HEK293 (cell line): ENCODE measurements around the gene CPNE4.

ENCODE experiments used
- CTCF ChIA-PET: fragments of 350-600 bp; formaldehyde crosslinking; extraction: SDS; loops from one replicate; lab custom pipeline; 2021; ENCODE audit warnings: antibody characterized with exemption; lab: Yijun Ruan, JAX
- POLR2A ChIA-PET: fragments of 300-600 bp; formaldehyde crosslinking; extraction: SDS; loops from one replicate; lab custom pipeline; 2020; ENCODE audit warnings: antibody characterized with exemption, inconsistent platforms; lab: Yijun Ruan, JAX
- H3K27ac ChIP-seq: fragments of 200-500 bp; sonication (Bioruptor generic); 2 replicates; pipeline ENCODE4 v1.5.1; 2014; ENCODE audit warnings: low read depth, low read length, control low read depth, inconsistent platforms; ENCODE audit errors: extremely low read depth
- H3K36me3 ChIP-seq, 2 experiments: fragments of 200-500 bp in 1 of 2; sonication (Bioruptor generic) in 1 of 2; 1 replicate in 1 of 2; 2 replicates in 1 of 2; pipeline ENCODE4 v1.5.1; 2014 to 2017; ENCODE audit warnings: inconsistent platforms in 2 of 2, low read length in 2 of 2; ENCODE audit not compliant: control insufficient read depth in 2 of 2, insufficient read depth in 1 of 2
- H3K4me1 ChIP-seq: fragments of 200-500 bp; sonication (Bioruptor generic); 2 replicates; pipeline ENCODE4 v1.5.1; 2014; ENCODE audit warnings: mild to moderate bottlenecking, low read length, inconsistent platforms; ENCODE audit not compliant: control insufficient read depth, insufficient read depth
- H3K4me3 ChIP-seq: 2 replicates; pipeline ENCODE4 v1.5.1; 2011; ENCODE audit warnings: low read depth, mild to moderate bottlenecking, control low read depth, low read length, moderate library complexity
- H3K9me3 ChIP-seq: fragments of 200-500 bp; sonication (Bioruptor generic); 2 replicates; pipeline ENCODE4 v1.5.1; 2014; ENCODE audit warnings: low read depth, low read length, inconsistent platforms; ENCODE audit not compliant: control insufficient read depth, insufficient read depth
- FEZF1 ChIP-seq: fragments of 450-650 bp; formaldehyde crosslinking; IDR thresholded peaks from 2 replicates; pipeline ENCODE4 v1.5.1; 2016; ENCODE audit warnings: missing biosample characterization, missing genetic modification characterization
- GLIS2 ChIP-seq: fragments of 450-650 bp; formaldehyde crosslinking; IDR thresholded peaks from 2 replicates; pipeline ENCODE4 v1.5.1; 2016; ENCODE audit warnings: missing biosample characterization, missing genetic modification characterization
- RBAK ChIP-seq: fragments of 450-650 bp; formaldehyde crosslinking; IDR thresholded peaks from 2 replicates; pipeline ENCODE4 v1.5.1; 2016; ENCODE audit warnings: missing biosample characterization, missing genetic modification characterization
- ZBTB20 ChIP-seq: fragments of 450-650 bp; formaldehyde crosslinking; IDR thresholded peaks from 2 replicates; pipeline ENCODE4 v1.5.1; 2016; ENCODE audit warnings: missing biosample characterization, missing genetic modification characterization
- ZBTB8A ChIP-seq: fragments of 450-650 bp; formaldehyde crosslinking; IDR thresholded peaks from 2 replicates; pipeline ENCODE4 v1.5.1; 2016; ENCODE audit warnings: missing biosample characterization, missing genetic modification characterization
- ZNF10 ChIP-seq: fragments of 450-650 bp; formaldehyde crosslinking; IDR thresholded peaks from 2 replicates; pipeline ENCODE4 v1.5.1; 2017; ENCODE audit warnings: missing biosample characterization, missing genetic modification characterization
- ZNF202 ChIP-seq: fragments of 450-650 bp; formaldehyde crosslinking; IDR thresholded peaks from 2 replicates; pipeline ENCODE4 v1.5.1; 2016; ENCODE audit warnings: missing biosample characterization, missing genetic modification characterization, borderline replicate concordance
- ZNF221 ChIP-seq: fragments of 450-650 bp; formaldehyde crosslinking; IDR thresholded peaks from 2 replicates; pipeline ENCODE4 v1.5.1; 2017; ENCODE audit warnings: missing biosample characterization, missing genetic modification characterization, borderline replicate concordance
- ZNF302 ChIP-seq: fragments of 450-650 bp; formaldehyde crosslinking; IDR thresholded peaks from 2 replicates; pipeline ENCODE4 v1.5.1; 2016; ENCODE audit warnings: missing biosample characterization, missing genetic modification characterization, low read depth
- ZNF350 ChIP-seq: fragments of 450-650 bp; formaldehyde crosslinking; IDR thresholded peaks from 2 replicates; pipeline ENCODE4 v1.5.0; 2017; ENCODE audit warnings: missing biosample characterization, mild to moderate bottlenecking, missing genetic modification characterization
- ZNF426 ChIP-seq: fragments of 450-650 bp; formaldehyde crosslinking; IDR thresholded peaks from 2 replicates; pipeline ENCODE4 v1.5.1; 2017; ENCODE audit warnings: missing biosample characterization, missing genetic modification characterization, mild to moderate bottlenecking, inconsistent platforms, moderate library complexity
- ZNF514 ChIP-seq: fragments of 450-650 bp; formaldehyde crosslinking; IDR thresholded peaks from 2 replicates; pipeline ENCODE4 v1.5.1; 2016; ENCODE audit warnings: missing biosample characterization, missing genetic modification characterization
- ZNF658 ChIP-seq: fragments of 450-650 bp; formaldehyde crosslinking; IDR thresholded peaks from 2 replicates; pipeline ENCODE4; 2016; ENCODE audit warnings: missing biosample characterization, missing genetic modification characterization
- ZNF701 ChIP-seq: fragments of 450-650 bp; formaldehyde crosslinking; IDR thresholded peaks from 2 replicates; pipeline ENCODE4 v1.5.1; 2016; ENCODE audit warnings: missing biosample characterization, missing genetic modification characterization
- ZNF830 ChIP-seq: fragments of 450-650 bp; IDR thresholded peaks from 2 replicates; pipeline ENCODE4 v1.5.0; 2018; ENCODE audit warnings: missing biosample characterization, missing genetic modification characterization, low read depth, mild to moderate bottlenecking, moderate library complexity
- ZSCAN16 ChIP-seq: fragments of 450-650 bp; formaldehyde crosslinking; IDR thresholded peaks from 2 replicates; pipeline ENCODE4 v1.5.1; 2016; ENCODE audit warnings: missing biosample characterization, missing genetic modification characterization
- TF ChIP-seq, protein P1 (sequence below): fragments of 450-650 bp; formaldehyde crosslinking; IDR thresholded peaks from 2 replicates; pipeline ENCODE4 v1.5.1; 2016; ENCODE audit warnings: missing biosample characterization, missing genetic modification characterization
- TF ChIP-seq, protein P2 (sequence below): fragments of 450-650 bp; formaldehyde crosslinking; IDR thresholded peaks from 2 replicates; pipeline ENCODE4 v1.5.1; 2016; ENCODE audit warnings: missing biosample characterization, missing genetic modification characterization, low read depth
- TF ChIP-seq, protein P3 (sequence below): fragments of 450-650 bp; formaldehyde crosslinking; conservative IDR thresholded peaks from 2 replicates; pipeline ENCODE4 v1.5.1; 2016; ENCODE audit warnings: low read depth, missing biosample characterization, missing genetic modification characterization

Gene CPNE4

DNA sequence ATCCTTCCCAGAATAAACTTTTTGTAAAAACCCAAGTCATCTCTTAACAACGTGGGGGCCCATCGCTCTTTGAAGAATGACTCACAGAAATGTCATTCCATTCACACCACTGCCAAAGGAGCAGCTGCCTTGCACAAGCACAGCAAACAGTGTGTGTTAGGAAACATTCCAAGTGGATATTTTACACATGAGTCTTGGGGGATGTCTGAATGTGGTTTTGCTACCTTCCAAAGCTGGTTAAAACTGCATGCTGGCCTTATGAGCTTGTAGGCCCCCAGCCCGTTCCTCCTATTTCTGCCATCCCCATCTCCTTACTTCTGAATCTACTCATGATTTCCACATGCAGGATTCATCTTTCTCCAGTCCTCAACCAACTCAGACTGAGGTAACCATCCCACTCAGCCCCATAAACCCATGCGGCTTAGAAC lies 130.8 kb downstream of the CPNE4 start:
- Histone ChIP-seq H3K4me3 (no peak overlapping the region), H3K36me3 (no peaks in the 10 kb centered on the region), H3K27ac (no peak overlapping the region), H3K9me3 (no peaks in the 10 kb centered on the region), H3K4me1 (no peaks in the 10 kb centered on the region)
- TF ChIP-seq ZNF830 (tag by site-specific recombination) (no peak), ZNF701 (no peak), ZNF10 (tag by site-specific recombination) (no peak), ZNF350 (tag by site-specific recombination) (no peak), RBAK (tag by site-specific recombination) (no peak), ZNF514 (no peak), ZSCAN16 (no peak), ZNF221 (tag by site-specific recombination) (no peak), ZNF426 (tag by site-specific recombination) (no peak), ZNF658 (tag by site-specific recombination) (no peak), ZBTB8A (tag by site-specific recombination) (no peak), GLIS2 (tag by site-specific recombination) (no peak), ZNF202 (tag by site-specific recombination) (no peak), FEZF1 (tag by site-specific recombination) (no peak), ZNF302 (tag by site-specific recombination) (no peak), ZBTB20 (tag by site-specific recombination) (no peak)
- TF ChIP-seq, protein P1, sequence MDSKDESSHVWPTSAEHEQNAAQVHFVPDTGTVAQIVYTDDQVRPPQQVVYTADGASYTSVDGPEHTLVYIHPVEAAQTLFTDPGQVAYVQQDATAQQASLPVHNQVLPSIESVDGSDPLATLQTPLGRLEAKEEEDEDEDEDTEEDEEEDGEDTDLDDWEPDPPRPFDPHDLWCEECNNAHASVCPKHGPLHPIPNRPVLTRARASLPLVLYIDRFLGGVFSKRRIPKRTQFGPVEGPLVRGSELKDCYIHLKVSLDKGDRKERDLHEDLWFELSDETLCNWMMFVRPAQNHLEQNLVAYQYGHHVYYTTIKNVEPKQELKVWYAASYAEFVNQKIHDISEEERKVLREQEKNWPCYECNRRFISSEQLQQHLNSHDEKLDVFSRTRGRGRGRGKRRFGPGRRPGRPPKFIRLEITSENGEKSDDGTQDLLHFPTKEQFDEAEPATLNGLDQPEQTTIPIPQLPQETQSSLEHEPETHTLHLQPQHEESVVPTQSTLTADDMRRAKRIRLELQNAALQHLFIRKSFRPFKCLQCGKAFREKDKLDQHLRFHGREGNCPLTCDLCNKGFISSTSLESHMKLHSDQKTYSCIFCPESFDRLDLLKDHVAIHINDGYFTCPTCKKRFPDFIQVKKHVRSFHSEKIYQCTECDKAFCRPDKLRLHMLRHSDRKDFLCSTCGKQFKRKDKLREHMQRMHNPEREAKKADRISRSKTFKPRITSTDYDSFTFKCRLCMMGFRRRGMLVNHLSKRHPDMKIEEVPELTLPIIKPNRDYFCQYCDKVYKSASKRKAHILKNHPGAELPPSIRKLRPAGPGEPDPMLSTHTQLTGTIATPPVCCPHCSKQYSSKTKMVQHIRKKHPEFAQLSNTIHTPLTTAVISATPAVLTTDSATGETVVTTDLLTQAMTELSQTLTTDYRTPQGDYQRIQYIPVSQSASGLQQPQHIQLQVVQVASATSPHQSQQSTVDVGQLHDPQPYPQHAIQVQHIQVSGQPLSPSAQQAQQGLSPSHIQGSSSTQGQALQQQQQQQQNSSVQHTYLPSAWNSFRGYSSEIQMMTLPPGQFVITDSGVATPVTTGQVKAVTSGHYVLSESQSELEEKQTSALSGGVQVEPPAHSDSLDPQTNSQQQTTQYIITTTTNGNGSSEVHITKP (tag by site-specific recombination), result no peak
- TF ChIP-seq, protein P2, sequence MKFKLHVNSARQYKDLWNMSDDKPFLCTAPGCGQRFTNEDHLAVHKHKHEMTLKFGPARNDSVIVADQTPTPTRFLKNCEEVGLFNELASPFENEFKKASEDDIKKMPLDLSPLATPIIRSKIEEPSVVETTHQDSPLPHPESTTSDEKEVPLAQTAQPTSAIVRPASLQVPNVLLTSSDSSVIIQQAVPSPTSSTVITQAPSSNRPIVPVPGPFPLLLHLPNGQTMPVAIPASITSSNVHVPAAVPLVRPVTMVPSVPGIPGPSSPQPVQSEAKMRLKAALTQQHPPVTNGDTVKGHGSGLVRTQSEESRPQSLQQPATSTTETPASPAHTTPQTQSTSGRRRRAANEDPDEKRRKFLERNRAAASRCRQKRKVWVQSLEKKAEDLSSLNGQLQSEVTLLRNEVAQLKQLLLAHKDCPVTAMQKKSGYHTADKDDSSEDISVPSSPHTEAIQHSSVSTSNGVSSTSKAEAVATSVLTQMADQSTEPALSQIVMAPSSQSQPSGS (tag by site-specific recombination), result no peak
- TF ChIP-seq, protein P3, sequence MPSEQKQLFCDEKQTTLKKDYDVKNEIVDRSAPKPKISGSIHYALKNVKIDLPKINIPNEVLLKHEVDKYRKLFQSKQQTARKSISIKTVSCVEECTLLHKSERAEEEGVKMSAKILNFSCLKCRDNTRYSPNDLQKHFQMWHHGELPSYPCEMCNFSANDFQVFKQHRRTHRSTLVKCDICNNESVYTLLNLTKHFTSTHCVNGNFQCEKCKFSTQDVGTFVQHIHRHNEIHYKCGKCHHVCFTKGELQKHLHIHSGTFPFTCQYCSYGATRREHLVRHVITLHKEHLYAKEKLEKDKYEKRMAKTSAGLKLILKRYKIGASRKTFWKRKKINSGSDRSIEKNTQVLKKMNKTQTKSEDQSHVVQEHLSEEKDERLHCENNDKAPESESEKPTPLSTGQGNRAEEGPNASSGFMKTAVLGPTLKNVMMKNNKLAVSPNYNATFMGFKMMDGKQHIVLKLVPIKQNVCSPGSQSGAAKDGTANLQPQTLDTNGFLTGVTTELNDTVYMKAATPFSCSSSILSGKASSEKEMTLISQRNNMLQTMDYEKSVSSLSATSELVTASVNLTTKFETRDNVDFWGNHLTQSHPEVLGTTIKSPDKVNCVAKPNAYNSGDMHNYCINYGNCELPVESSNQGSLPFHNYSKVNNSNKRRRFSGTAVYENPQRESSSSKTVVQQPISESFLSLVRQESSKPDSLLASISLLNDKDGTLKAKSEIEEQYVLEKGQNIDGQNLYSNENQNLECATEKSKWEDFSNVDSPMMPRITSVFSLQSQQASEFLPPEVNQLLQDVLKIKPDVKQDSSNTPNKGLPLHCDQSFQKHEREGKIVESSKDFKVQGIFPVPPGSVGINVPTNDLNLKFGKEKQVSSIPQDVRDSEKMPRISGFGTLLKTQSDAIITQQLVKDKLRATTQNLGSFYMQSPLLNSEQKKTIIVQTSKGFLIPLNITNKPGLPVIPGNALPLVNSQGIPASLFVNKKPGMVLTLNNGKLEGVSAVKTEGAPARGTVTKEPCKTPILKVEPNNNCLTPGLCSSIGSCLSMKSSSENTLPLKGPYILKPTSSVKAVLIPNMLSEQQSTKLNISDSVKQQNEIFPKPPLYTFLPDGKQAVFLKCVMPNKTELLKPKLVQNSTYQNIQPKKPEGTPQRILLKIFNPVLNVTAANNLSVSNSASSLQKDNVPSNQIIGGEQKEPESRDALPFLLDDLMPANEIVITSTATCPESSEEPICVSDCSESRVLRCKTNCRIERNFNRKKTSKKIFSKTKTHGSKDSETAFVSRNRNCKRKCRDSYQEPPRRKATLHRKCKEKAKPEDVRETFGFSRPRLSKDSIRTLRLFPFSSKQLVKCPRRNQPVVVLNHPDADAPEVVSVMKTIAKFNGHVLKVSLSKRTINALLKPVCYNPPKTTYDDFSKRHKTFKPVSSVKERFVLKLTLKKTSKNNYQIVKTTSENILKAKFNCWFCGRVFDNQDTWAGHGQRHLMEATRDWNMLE (tag by site-specific recombination), result no peak
- ChIA-PET POLR2A (no interaction called here), CTCF (interaction anchor here (0.5 to 0.6 kb wide), 2 partner anchors 27 to 123 kb away, joined by 3 read pairs; no protein-coding TSS in a partner anchor)
